HL-60 (cell line): ENCODE results near the gene CRY1.

Source experiments
- DNase-seq, 2 experiments: peaks; one replicate each; pipeline ENCODE4 v3.0.0-alpha.2; 2010 to 2020; ENCODE audit warnings: low read depth in 1 of 2, low spot score in 1 of 2
- H3K27ac ChIP-seq: fragments of 250-450 bp; sonication (Bioruptor Pico); replicated peaks from 2 replicates; pipeline ENCODE4 v1.5.1; 2020; ENCODE audit warnings: mild to moderate bottlenecking, moderate library complexity
- H3K27me3 ChIP-seq: fragments of 250-450 bp; sonication (Bioruptor Pico); 2 replicates; pipeline ENCODE4 v1.5.1; 2021; ENCODE audit warnings: mild to moderate bottlenecking, moderate library complexity; ENCODE audit not compliant: insufficient read depth, poor library complexity, severe bottlenecking
- H3K4me3 ChIP-seq: replicated peaks from 2 replicates; pipeline ENCODE4 v1.5.1; 2011; ENCODE audit warnings: mild to moderate bottlenecking, control low read depth, low read length; ENCODE audit not compliant: insufficient read depth
- GABPA ChIP-seq: IDR thresholded peaks from 2 replicates; pipeline ENCODE4 v1.6.1; 2012; ENCODE audit warnings: low read depth
- POLR2AphosphoS5 ChIP-seq: IDR thresholded peaks from 2 replicates; pipeline ENCODE4 v1.6.1; 2012; ENCODE audit warnings: low read depth
- SPI1 ChIP-seq: IDR thresholded peaks from 2 replicates; pipeline ENCODE4 v1.6.1; 2012; ENCODE audit warnings: low read depth, mild to moderate bottlenecking, borderline replicate concordance
- TF ChIP-seq, protein P1 (sequence below): IDR thresholded peaks from one replicate; pipeline ENCODE4 v1.5.1; 2011; ENCODE audit warnings: low read length, control low read depth, inconsistent platforms; ENCODE audit not compliant: insufficient read depth
- TF ChIP-seq, protein P2 (sequence below): IDR thresholded peaks from 2 replicates; pipeline ENCODE4 v1.6.1; 2012; ENCODE audit warnings: low read depth; ENCODE audit not compliant: insufficient replicate concordance

CRY1 gene

GRCh38 chr12:107115119-107115518 is 21.8 kb upstream of the CRY1 start:
- peaks cover 3% of the 10 kb centered on the region for H3K27me3 ChIP-seq
- H3K27ac ChIP-seq, result no peak overlapping the region
- TF ChIP-seq, protein P1, sequence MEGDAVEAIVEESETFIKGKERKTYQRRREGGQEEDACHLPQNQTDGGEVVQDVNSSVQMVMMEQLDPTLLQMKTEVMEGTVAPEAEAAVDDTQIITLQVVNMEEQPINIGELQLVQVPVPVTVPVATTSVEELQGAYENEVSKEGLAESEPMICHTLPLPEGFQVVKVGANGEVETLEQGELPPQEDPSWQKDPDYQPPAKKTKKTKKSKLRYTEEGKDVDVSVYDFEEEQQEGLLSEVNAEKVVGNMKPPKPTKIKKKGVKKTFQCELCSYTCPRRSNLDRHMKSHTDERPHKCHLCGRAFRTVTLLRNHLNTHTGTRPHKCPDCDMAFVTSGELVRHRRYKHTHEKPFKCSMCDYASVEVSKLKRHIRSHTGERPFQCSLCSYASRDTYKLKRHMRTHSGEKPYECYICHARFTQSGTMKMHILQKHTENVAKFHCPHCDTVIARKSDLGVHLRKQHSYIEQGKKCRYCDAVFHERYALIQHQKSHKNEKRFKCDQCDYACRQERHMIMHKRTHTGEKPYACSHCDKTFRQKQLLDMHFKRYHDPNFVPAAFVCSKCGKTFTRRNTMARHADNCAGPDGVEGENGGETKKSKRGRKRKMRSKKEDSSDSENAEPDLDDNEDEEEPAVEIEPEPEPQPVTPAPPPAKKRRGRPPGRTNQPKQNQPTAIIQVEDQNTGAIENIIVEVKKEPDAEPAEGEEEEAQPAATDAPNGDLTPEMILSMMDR, result no peak
- TF ChIP-seq GABPA (no peak), SPI1 (no peak), POLR2AphosphoS5 (no peak)
- TF ChIP-seq, protein P2, sequence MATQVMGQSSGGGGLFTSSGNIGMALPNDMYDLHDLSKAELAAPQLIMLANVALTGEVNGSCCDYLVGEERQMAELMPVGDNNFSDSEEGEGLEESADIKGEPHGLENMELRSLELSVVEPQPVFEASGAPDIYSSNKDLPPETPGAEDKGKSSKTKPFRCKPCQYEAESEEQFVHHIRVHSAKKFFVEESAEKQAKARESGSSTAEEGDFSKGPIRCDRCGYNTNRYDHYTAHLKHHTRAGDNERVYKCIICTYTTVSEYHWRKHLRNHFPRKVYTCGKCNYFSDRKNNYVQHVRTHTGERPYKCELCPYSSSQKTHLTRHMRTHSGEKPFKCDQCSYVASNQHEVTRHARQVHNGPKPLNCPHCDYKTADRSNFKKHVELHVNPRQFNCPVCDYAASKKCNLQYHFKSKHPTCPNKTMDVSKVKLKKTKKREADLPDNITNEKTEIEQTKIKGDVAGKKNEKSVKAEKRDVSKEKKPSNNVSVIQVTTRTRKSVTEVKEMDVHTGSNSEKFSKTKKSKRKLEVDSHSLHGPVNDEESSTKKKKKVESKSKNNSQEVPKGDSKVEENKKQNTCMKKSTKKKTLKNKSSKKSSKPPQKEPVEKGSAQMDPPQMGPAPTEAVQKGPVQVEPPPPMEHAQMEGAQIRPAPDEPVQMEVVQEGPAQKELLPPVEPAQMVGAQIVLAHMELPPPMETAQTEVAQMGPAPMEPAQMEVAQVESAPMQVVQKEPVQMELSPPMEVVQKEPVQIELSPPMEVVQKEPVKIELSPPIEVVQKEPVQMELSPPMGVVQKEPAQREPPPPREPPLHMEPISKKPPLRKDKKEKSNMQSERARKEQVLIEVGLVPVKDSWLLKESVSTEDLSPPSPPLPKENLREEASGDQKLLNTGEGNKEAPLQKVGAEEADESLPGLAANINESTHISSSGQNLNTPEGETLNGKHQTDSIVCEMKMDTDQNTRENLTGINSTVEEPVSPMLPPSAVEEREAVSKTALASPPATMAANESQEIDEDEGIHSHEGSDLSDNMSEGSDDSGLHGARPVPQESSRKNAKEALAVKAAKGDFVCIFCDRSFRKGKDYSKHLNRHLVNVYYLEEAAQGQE, result no peak
- no peak overlapping the region for H3K4me3 ChIP-seq
- no peak for DNase-seq

- TF ChIP-seq, protein P1, result no peak
- TF ChIP-seq POLR2AphosphoS5, result no peak
- no peak for TF ChIP-seq SPI1
- TF ChIP-seq GABPA, result no peak
- H3K27ac ChIP-seq, result no peak overlapping the region
- DNase-seq, result no peak
- no peak overlapping the region for H3K4me3 ChIP-seq
- peaks cover 6% of the 10 kb centered on the region for H3K27me3 ChIP-seq
These were observed 18.0 kb upstream of the CRY1 start for GRCh38 chr12:107111314-107111713.

DNA sequence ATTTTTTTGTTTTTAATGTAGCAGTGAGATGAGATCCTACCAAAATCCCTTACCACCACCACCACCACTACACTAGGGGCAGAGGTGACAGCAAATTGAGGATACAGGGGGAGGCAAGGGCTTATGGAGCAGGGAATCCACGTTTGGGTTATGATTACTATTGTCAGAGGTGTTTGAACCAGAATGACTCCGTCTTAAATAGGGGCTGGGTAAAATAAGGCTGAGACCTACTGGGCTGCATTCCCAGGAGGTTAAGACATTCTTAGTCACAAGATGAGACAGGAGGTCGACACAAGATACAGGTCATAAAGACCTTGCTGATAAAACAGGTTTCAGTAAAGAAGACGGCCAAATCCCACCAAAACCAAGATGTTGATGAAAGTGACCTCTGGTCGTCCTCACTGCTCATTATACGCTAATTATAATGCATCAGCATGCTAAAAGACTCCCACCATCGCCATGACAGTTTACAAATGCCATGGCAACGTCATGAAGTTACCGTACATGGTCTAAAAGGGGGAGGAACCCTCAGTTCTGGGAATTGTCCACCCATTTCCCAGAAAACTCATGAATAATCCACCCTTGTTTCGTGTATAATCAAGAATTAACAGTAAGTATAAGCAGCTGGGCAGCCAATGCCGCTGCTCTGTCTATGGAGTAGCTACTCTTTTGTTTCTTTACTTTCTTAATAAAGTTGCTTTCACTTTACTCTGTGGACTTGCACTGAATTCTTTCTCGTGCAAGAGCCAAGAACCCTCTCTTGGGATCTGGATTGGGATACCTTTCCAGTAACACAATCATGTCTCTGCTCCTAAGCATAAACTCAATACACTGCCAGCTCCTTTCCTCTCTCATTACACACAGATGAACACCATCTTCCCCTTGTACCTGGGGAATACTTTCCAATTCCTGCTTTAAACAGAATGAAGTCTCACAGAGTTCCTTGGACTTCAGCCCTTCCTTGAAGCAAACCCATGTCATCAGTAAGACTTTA is 16.7 kb upstream of the CRY1 start:
- TF ChIP-seq POLR2AphosphoS5, result no peak
- TF ChIP-seq GABPA, result no peak
- TF ChIP-seq, protein P1, result no peak
- no peak for TF ChIP-seq SPI1
- TF ChIP-seq, protein P2, result no peak
- DNase-seq, result no peak
- H3K27ac ChIP-seq, result no peak overlapping the region
- peaks cover 6% of the 10 kb centered on the region for H3K27me3 ChIP-seq
- H3K4me3 ChIP-seq, result no peak overlapping the region
